ENCODE results near the gene CD82. TPM values are rescaled to one million over a fixed set of nuclear protein-coding genes. Genes with fewer than 3 reads are reported as not detected.

The CD82 gene
- total RNA-seq, 1 donor from 2014 or later, result 8.8 TPM

DNA sequence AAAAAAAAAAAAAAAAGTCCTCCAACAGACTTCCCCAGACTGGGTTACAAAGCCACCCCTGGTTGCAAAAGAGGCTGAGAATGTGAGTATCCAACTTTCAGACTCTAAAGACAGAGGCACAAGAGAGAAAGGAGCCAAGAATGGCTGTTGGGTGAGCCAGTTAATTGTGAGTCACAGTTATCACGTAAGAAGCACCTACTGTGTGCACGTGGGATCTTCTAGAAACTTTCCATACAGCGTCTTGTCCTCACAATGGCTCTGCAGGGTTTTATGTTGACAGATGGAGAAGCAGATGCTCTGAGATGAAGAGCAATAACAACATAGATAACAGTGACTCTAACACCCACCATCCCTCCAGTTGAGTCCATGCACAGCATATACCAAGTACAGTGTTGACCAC lies 41.0 kb downstream of the CD82 start:
- Mint-ChIP-seq H3K27ac (no peak overlapping the region), H3K4me3 (no peak overlapping the region), H3K36me3 (peaks cover 22% of the 10 kb centered on the region), H3K9me3 (no peaks in the 10 kb centered on the region), H3K27me3 (ENCODE audit: insufficient read depth, low read depth) (no peaks in the 10 kb centered on the region), H3K4me1 (peaks cover 43% of the 10 kb centered on the region)
- no peaks in the 10 kb centered on the region for H3K9me3 ChIP-seq (ENCODE audit: low read depth)
- no peak overlapping the region for H3K4me3 ChIP-seq
- H4K20me1 ChIP-seq (ENCODE audit: low read depth), result peaks cover 3% of the 10 kb centered on the region
- H3K36me3 ChIP-seq, result no peaks in the 10 kb centered on the region
- H2AFZ ChIP-seq (replicated peaks), result no peak overlapping the region
- H3K27ac ChIP-seq, result no peak overlapping the region
- no peaks in the 10 kb centered on the region for H3K79me2 ChIP-seq (ENCODE audit: low read depth)
- H3K27me3 ChIP-seq, result no peaks in the 10 kb centered on the region
- no peak for TF ChIP-seq EZH2 (IDR thresholded peaks at IDR 0.05)
- no peak for TF ChIP-seq EZH2phosphoT487 (IDR thresholded peaks at IDR 0.05)
- no peak for TF ChIP-seq CTCF (IDR thresholded peaks at IDR 0.05)
- no peak for DNase-seq (ENCODE audit: low spot score)
- no peak overlapping the region for H3K4me2 ChIP-seq
- H3K9ac ChIP-seq, result no peak overlapping the region
- H3K4me1 ChIP-seq, result peaks cover 52% of the 10 kb centered on the region
- H3F3A ChIP-seq (ENCODE audit: low read depth), result peaks cover 7% of the 10 kb centered on the region

- Histone ChIP-seq H3K27me3 (no peaks in the 10 kb centered on the region), H3F3A (ENCODE audit: low read depth) (peaks cover 7% of the 10 kb centered on the region), H4K20me1 (ENCODE audit: low read depth) (peaks cover 3% of the 10 kb centered on the region), H3K9ac (no peak overlapping the region), H2AFZ (replicated peaks) (no peak overlapping the region), H3K4me2 (no peak overlapping the region), H3K27ac (no peak overlapping the region), H3K4me3 (no peak overlapping the region), H3K9me3 (ENCODE audit: low read depth) (no peaks in the 10 kb centered on the region), H3K4me1 (peaks cover 51% of the 10 kb centered on the region), H3K36me3 (no peaks in the 10 kb centered on the region), H3K79me2 (ENCODE audit: low read depth) (no peaks in the 10 kb centered on the region)
- no peak overlapping the region for H3K27ac Mint-ChIP-seq
- no peaks in the 10 kb centered on the region for H3K9me3 Mint-ChIP-seq
- H3K27me3 Mint-ChIP-seq (ENCODE audit: insufficient read depth, low read depth), result no peaks in the 10 kb centered on the region
- H3K36me3 Mint-ChIP-seq, result peaks cover 22% of the 10 kb centered on the region
- H3K4me1 Mint-ChIP-seq, result peaks cover 46% of the 10 kb centered on the region
- TF ChIP-seq CTCF (IDR thresholded peaks at IDR 0.05) (no peak), EZH2phosphoT487 (IDR thresholded peaks at IDR 0.05) (no peak), EZH2 (IDR thresholded peaks at IDR 0.05) (no peak)
- no peak for DNase-seq (ENCODE audit: low spot score)
- no peak overlapping the region for H3K4me3 Mint-ChIP-seq
These were observed 42.0 kb downstream of the CD82 start for GRCh38 chr11:44607319-44607962.

DNA sequence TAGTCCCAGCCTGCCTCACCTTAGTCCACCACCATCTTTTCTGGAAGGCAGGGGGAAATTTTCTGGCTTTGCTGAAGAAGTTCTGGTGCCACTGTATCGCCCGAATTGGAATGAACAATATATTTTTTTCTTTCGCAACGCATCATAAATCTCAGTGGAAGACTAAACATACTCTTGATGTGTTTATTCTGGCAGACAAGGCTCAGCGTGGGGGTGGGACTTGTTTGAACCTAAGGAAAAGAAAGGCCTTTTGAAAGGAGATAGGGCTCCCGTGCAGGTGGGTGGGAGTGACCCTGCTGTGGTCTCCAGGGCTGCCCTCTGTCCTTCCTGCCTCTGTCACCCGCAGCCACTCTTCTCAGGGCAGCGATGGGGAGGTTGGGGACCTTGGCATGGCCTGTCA lies 42.5 kb downstream of the CD82 start:
- peaks cover 41% of the 10 kb centered on the region for H3K4me1 Mint-ChIP-seq
- Histone ChIP-seq H3K4me2 (no peak overlapping the region), H3K27ac (no peak overlapping the region), H3K9ac (no peak overlapping the region), H3K27me3 (no peaks in the 10 kb centered on the region), H3K36me3 (no peaks in the 10 kb centered on the region), H3K9me3 (ENCODE audit: low read depth) (no peaks in the 10 kb centered on the region), H3F3A (ENCODE audit: low read depth) (peaks cover 7% of the 10 kb centered on the region), H3K4me1 (peaks cover 46% of the 10 kb centered on the region), H3K4me3 (no peak overlapping the region), H4K20me1 (ENCODE audit: low read depth) (peaks cover 3% of the 10 kb centered on the region), H2AFZ (replicated peaks) (no peak overlapping the region), H3K79me2 (ENCODE audit: low read depth) (no peaks in the 10 kb centered on the region)
- H3K27ac Mint-ChIP-seq, result no peak overlapping the region
- H3K9me3 Mint-ChIP-seq, result no peaks in the 10 kb centered on the region
- TF ChIP-seq CTCF (IDR thresholded peaks at IDR 0.05) (no peak), EZH2 (IDR thresholded peaks at IDR 0.05) (no peak), EZH2phosphoT487 (IDR thresholded peaks at IDR 0.05) (no peak)
- no peak for DNase-seq (ENCODE audit: low spot score)
- H3K36me3 Mint-ChIP-seq, result peaks cover 22% of the 10 kb centered on the region
- no peak overlapping the region for H3K4me3 Mint-ChIP-seq
- H3K27me3 Mint-ChIP-seq (ENCODE audit: insufficient read depth, low read depth), result no peaks in the 10 kb centered on the region
